Measurements from ENCODE around the gene ID2.
"Not testable (repeated sequence)": the region's sequence is repeated elsewhere in the genome, so short reads cannot be mapped to it uniquely, and the experiment has no call there.

The ID2 gene

DNA sequence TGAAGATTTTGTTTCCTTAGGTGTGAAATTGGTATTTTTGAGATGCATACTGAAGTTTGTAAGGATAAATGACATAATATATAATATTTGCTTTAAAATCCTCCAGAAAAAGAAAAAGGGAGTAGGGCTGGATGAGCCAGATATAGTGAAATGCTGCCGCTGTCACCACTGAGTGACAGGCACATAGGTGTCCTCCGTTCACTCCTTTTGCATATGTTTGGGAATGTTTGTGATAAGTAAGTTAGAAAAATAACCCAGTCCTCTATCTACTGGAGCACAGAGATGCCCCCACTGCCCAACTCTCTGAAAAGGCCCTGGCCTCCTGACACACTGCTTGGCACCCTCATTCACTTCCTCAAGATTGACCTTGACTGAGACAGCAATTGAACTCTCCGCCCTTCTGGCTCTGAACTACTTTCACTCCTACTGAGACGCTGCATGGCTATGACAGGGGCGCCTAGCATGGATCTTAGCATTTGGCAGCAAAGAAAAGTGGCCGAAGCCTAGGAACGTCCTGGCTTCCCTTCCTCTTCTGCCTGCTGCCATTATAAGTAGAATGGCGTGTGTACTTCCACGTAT, 10.1 kb downstream of the ID2 start:
- DNase-seq, result no peak

DNA sequence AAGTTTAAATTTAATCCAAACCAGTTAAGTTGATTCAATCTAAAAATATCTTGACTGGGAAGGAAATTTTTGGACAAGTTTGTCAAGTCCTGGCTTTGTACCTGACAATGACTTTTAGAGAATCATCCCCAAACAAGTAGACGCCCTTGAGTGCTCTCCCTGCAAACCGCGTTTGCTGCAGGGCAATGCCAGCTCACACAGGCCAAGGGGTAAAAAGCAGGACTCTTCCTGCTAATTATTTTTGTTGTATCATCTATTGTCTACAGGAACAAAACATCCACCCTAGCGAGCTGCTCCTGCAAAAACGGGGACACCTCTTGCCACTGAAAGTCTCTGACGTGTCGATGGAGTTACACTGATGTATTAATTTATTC, 10.9 kb downstream of the ID2 start:
- no peak for DNase-seq

DNA sequence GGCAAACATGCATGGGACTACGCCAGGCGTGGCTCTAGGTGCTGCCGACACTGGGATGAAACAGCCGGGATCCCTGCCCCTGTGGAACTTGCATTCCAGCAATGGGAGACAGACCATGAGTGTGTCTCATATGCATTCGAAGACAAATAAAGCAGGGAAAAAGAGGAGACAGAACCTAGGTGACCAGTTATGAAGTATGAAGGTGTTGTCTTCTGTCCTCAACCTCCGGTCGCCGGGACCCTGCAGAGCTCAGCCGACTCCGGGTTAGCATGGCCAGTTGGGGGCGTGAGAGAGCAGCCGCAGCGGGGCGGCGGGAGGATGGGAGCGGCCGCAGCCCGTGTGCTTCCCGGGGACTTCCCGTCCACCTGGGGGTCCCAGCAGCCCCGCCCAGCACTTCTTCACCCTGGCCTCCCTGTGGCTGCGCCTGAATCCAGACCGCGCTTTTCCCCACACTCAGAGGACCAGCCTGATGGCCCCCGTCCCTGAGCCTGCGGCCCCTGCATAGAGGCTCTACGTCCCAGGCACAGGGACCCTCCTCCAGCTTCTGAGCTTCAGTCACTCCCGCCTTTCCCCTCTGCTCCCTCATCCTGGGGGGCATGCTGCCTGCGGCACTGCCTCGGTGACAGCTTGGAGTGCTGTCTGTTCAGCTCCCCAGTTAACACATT, 11.4 kb downstream of the ID2 start:
- DNase-seq, result no peak

DNA sequence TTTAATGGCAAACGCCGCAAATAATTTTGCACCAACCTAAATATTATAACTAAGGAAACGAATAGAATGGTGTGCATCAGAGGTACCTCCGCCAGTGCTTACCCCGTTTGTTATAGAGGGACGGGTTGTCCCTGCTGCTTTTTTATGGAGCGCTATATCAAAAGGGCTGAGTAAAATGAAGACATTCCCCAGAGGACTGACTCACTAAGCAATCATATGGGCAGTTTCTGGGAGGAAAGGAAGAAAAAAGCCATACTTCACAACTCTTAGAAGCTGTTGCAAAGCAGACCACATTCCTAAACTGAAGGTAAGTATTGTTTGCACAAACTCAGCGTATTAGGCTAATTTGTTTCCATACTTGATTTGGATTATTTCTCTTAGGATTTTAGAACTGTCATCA, 12.9 kb downstream of the ID2 start:
- no peak for DNase-seq

DNA sequence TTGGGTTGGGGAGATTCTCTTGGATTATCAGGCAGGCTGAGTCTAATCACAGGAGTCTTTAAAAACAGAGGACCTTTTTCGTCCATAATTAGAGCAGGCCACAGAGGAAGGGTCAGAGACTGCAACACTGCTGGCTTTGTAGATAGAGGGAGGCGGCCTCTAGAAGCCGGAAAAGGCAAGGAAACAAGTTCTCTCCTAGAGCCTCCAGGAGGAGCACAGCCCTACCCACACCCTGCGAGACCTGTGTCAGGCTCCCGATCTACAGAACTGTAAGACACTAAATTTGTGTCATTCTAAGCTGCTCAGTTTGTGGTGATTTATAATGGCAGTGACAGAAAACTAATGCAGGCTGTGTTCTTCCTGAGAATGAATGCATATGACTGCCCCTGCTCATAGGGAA, 15.3 kb downstream of the ID2 start:
- no peak for DNase-seq

DNA sequence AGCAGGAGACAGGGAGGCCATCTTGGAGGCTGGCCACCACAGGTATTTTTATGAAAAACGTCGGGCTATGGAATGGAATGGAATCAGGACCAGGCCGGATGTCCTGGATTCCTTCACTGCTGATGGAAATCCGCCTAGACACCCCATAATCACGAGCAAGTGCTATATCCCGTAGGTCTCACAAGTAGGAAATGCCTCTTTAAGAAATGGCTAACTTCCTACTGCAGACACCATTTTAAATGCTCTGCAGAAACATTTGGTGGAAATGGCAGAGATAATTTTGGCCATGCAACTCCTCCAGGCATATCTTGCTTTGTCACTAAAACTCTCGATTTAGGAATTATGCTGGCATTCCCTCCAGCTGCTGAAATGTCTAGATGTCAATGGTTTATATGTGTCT, 18.0 kb downstream of the ID2 start:
- DNase-seq, result no peak

DNA sequence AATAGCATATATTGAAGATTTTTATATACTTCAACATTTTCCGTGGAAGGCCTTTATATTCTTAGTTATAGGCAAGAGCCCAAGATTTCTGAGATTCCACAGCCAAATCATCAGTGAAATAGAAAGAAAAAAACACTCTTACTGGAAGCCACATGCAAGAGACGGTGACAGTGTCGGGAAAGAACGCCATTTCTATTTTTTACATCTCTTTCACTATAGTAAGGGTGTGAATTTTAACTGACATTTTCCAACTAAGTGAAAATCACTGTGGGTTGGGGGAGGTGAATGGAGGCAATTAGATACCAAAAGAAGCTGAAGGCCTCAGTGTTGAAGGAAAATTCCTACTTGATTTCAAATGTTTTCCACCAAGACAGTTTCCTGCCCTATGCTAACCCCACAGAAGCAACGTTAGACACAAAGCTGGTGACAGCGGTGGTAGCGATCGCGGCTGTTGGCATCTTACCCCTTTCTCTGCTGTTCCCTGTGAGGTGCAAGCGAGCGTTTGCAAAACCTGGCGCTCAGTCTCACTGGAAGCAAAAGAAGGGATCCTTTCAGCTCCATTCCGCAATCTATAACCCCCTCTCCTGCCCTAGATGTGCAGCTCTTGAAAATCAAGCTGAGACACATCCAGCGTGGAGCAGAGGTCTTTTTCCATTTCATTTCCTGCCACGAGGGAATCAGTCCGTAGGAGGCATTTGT, 20.0 kb downstream of the ID2 start:
- no peak for DNase-seq

DNA sequence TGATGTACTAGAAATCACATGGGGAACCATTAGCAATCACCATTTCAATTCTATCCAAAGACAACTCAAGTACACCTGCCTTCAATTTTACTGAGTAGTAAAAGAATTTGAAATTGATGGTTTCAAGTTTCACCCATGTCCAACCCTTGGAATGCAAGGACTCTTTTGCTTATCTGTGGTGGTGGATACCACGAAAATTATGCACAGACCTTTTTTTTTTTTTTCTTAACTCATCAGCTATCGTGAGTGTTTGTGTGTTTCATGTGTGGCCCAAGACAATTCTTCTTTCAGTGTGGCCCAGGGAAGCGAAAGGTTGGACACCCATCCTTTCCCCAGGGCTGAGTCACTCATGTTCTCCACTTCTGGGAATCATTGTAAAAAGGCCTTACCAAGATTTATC, 23.1 kb downstream of the ID2 start:
- no peak for DNase-seq

DNA sequence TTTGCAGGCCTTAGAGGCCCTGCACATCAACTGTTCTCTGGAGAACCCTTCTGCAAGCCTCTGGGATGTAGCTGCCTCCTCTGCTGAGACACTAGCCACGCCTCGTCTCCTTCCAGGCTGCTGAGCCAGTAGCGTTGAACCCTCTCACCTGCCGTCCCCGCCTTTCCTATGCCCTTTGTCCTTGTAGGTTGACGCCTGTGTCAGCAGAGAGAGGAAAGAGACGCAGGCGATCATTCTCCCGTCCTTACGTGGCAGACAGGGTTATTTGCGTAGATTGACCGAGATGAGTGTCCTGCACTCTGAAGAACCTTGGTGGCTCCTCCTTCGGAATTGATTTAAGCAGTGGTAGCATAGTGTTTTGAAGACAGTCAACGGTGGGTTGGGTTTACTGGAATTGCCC, 27.8 kb downstream of the ID2 start:
- DNase-seq, result no peak

DNA sequence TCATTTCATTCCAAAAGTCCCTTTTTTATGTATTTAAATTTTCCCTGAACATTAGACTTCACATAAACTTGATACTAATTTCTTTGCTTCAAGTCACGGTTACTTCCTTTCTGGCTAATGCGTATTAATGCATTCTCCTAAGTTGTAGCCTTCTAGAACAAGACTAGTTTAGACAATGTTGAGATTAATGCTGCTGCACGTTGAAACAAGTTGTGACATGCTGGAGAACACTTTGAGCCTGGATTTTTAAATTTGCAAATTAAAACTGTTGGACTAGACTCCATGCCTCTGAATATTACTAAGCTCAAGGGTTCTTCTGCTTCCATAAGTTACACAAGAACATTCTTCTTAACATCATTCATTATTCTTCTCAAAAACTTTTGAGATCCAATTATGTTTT, 29.1 kb downstream of the ID2 start:
- no peak for DNase-seq

DNA sequence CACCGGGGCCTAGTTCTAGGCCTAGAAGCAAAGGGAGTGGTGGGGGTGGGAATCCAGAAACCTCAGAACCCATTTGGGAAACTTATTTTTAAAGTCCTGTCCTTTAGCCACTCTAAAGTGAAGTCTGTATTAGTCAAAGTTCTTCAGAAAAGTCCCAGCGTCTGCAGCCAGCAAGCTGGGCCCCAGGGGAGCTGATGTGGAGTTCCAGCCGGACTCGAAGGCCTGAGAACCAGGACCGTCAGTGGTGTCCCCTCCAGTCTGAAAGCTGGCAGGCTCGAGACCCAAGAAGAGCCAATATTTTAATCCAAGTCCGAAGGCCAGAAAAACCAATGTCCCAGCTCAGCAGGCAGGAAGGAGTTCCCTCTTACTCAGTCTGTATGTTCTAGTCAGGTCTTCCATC, 32.4 kb downstream of the ID2 start:
- no peak for DNase-seq

DNA sequence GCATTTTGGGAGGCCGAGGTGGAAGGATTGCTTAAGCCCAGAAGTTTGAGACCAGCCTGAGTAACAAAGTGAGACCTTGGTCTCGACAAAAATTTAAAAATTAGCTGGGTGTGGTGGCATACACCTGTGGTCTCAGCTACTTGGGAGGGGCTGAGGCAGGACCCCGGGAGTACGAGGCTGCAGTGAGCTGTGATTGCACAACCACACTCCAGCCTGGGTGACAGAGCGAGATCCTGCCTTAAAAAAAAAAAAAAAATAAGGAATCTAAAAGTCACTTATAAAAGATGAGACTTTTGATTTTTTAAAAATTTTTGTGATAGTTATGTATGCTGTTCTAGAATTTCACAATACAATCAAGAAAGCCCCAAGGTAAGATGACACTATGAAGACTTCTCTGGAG, 33.1 kb downstream of the ID2 start:
- no peak for DNase-seq

DNA sequence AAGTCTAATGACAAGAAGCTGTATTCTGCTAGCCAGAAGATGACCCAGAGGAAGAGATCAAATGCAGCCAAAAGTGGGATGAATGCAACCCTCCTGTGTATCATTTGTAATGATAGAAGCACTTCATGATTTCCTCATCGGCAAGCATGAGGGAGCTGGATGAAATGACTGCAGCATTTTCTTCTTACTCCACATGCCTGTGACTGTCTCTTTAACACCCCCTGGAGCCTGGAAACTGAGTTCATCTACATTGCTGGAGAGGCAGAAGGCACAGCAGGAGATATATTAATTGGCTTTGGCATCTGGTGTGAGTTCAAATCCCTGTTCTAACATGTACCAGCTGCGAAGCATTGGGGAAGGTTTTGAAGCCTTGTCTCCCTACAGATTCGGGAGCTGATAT, 37.7 kb downstream of the ID2 start:
- DNase-seq, result no peak

DNA sequence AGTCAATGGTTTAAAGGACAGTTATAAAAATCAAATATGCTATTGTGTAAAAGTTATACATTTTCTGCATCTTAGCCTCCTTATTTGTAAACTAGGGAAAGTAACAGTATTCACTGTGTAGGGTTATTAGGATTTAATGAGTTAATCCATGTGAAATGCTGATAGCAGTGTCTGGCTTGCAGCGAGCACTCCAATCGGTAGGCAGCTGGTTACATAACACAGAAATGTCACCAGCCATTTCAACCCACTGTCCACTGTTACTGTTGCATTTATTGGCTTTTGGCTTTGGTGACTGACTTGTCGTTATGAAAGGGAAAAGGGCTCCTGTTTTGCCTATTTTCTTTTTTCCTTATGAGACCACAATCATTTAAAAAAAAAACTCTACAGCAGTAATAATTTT, 38.9 kb downstream of the ID2 start:
- DNase-seq, result no peak

DNA sequence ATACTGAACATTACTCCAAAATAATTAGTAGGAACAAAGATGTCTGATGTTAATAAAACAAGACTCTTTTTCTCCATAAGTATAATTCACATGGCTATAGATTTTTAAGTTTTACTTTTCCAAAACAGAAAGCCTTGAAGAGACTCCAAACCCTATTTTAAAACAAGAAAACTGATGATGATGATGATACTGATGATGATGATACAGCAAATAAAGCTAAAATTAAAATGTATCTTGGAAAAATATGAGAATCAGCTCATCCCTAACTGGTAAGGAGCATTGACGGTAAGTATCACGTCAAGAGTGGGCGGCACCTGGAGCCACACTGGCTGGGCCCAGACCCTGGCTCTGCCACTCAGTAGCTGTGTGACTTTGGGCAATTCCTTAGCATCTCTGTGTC, 39.6 kb downstream of the ID2 start:
- DNase-seq, result no peak

DNA sequence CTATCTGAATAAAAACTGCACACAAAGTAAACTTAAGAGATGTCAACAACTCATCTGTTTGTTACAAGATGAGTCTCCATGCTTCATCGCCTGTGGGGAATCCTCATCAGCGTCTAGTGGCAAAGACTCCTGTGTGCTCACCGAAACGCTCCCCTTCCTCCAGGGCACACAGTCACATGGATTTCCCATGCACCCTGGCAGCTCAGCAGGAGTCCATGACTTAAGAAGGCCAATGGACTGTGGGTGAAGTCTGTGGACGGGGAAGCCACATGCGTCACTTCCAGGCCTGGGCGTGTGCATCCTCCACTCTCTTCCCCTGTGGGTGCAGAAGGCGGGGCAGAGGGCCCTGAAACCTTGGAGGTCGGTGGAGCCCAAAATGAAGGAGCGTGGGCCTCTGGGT, 41.1 kb downstream of the ID2 start:
- no peak for DNase-seq

DNA sequence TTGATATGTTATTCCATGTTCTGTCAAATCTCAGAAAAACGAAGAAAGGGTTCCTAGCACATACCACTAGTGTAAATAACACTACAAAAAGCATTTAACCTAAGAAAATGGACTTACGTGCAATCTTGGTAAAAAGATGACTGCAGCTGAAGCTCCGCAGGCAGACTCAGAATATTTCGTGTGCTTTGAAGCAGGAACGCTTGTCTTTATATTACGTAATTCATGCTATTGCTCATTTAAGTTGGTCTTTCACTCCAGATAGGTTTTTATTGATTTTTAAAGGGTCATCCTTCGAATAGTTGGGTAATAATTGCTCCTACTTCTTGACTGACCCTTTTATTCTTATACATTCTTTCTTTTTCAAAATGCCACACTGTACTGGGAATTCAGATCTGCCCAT, 44.0 kb downstream of the ID2 start:
- no peak for DNase-seq

DNA sequence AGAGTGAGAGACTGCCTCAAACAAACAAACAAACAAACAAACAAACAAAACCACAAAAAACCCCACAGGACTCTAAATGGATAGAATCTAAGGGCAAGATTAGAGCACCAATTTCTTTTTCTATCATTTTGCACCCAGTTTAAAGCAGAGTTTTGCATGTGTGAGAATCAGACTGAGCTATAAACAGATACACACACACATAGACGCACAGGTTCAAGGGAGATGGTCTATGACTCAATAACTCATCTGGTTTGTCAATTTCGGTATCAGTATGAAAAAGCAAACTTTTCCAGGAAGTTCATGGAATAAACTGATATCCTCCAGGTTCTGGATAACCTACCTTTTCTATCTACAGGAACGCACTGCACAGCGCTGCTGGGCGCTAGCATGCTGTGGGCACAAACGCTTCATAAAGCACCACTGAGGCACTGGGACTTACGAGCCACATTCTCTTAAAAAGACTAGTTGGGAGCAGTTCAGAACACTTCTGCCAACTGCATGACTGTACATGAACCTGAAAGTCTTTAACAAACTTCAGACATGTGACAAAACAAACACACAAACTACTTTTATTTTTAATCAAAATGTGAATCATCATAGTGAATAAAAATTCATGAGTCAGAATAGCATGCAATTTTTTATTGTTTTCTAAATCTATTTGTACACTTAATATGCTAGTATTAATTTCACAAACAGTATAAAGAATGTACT, 46.6 kb downstream of the ID2 start:
- DNase-seq, result no peak

DNA sequence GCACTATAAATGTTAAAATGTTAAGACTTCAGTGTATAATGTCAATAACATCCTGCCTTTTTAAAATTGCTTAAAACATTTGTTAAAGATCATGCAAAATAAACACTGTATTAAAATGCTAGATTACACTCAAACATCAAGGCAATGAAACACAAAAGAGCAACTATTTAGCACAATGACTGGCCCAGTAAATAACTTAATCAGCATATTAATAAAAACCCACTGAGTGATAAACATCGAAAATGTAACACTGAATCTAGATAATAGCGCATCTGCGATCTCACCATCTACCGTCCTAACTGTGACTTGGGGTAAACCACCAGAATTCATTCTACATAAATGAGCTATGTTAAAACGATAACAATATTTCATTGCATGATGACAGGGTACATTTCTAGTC, 47.2 kb downstream of the ID2 start:
- DNase-seq, result not testable (repeated sequence)

DNA sequence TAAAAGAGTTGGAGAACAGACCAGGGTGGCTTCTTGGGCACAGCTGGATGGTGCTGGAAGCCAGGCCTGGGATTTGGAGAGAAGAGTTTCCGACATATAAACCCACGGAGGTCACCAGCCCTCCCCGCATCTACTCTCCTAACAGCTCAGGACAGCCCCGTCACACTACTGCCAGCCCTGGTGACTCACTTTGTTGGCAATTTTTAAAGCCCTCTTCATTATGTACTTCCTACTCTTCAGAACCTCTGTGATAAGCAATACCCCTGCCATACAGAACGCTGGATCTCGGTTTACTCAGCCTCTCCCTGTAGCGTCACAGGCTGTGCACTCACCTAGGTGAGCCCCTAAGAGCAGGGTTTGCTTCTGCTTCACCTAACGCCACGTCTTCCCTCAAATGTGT, 48.1 kb downstream of the ID2 start:
- no peak for DNase-seq

DNA sequence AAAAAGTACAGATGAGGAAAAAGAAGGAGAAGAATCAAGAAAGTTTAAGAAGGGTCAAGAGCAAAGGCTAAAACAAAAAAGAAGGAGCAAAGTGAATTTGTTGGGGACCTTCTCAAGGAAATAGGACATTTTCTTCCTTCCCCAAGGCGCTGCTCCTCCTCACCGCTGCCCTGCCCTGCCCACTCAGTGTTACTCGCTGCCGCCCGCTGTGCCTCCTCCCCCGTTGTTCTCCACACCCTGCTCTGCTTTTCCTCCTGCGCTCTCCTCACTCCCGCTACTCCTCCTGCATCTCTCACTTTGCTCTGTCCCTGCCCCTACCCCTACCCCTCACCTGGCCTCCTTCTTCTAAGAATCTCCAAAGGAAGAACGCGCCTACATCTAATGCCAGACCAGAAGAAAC, 50.7 kb downstream of the ID2 start:
- no peak for DNase-seq
